Measurements from ENCODE around the gene MFAP3. TPM values are rescaled to one million over a fixed set of nuclear protein-coding genes. Genes with fewer than 3 reads are reported as not detected.

MFAP3 gene
- total and polyA plus RNA-seq, 2 donors (not counting 1 experiment from before 2014, with no cell fraction given), result 4.8 to 27.1 TPM

DNA sequence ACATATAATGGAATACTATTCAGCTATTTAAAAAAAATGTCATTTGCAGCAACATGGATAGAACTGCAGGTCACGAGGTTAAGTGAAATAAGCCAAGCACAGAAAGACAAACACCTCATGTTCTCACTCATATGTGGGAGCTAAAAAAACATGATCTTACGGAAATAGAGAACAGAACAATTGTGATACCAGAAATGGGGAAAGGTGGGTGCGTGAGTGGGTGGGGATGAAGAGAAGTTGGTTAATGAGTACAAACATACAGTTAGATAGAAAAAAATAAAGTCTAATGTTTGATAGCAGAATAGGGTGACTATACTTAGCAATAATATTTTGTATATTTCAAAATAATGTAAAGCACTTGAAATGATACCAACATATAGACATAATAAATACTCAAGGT is 38.8 kb upstream of the MFAP3 start:
- no peaks in the 10 kb centered on the region for H4K20me1 ChIP-seq (ENCODE audit: control insufficient read depth, insufficient read depth, low read length, poor library complexity, severe bottlenecking)
- peaks cover 0 to 20% of the 10 kb centered on the region in 2 experiments for H3K36me3 ChIP-seq (replicated peaks in 1 of 2; ENCODE audit: control extremely low read depth in 1 of 2, control insufficient read depth in 1 of 2, extremely low read depth in 1 of 2, insufficient read depth in 2 of 2, low read length in 1 of 2)
- Mint-ChIP-seq H3K27ac (no peak overlapping the region), H3K4me1 (no peaks in the 10 kb centered on the region), H3K9me3 (ENCODE audit: insufficient read depth) (peaks cover 2% of the 10 kb centered on the region), H3K27me3 (no peaks in the 10 kb centered on the region), H3K4me3 (no peak overlapping the region)
- no peak overlapping the region for H3K4me3 ChIP-seq (ENCODE audit: control extremely low read depth in 1 of 5, extremely low read depth in 1 of 5, insufficient read depth in 1 of 5, low read depth in 2 of 5, low read length in 4 of 5)
- TF ChIP-seq EZH2 (IDR thresholded peaks at IDR 0.05; ENCODE audit: borderline replicate concordance, insufficient read depth, low read depth, low read length, poor library complexity, severe bottlenecking), result no peak
- TF ChIP-seq, protein P1, sequence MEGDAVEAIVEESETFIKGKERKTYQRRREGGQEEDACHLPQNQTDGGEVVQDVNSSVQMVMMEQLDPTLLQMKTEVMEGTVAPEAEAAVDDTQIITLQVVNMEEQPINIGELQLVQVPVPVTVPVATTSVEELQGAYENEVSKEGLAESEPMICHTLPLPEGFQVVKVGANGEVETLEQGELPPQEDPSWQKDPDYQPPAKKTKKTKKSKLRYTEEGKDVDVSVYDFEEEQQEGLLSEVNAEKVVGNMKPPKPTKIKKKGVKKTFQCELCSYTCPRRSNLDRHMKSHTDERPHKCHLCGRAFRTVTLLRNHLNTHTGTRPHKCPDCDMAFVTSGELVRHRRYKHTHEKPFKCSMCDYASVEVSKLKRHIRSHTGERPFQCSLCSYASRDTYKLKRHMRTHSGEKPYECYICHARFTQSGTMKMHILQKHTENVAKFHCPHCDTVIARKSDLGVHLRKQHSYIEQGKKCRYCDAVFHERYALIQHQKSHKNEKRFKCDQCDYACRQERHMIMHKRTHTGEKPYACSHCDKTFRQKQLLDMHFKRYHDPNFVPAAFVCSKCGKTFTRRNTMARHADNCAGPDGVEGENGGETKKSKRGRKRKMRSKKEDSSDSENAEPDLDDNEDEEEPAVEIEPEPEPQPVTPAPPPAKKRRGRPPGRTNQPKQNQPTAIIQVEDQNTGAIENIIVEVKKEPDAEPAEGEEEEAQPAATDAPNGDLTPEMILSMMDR (IDR thresholded peaks at IDR 0.05), result no peak
- H3K9me3 ChIP-seq (ENCODE audit: control extremely low read depth in 1 of 3, control insufficient read depth in 2 of 3, insufficient read depth in 1 of 3, low read length in 2 of 3), result no peaks in the 10 kb centered on the region
- DNase-seq, result no peak
- H3K79me2 ChIP-seq (ENCODE audit: control insufficient read depth, insufficient read depth, low read length), result no peaks in the 10 kb centered on the region
- ChIA-PET CTCF (no interaction called here), POLR2A (no interaction called here)
- H3K27ac ChIP-seq (ENCODE audit: low read length in 2 of 2), result no peak overlapping the region
- no peak overlapping the region for H3K9ac ChIP-seq (ENCODE audit: low read length)
- H3K27me3 ChIP-seq (replicated peaks in 1 of 4; ENCODE audit: control extremely low read depth in 1 of 4, control insufficient read depth in 3 of 4, insufficient read depth in 4 of 4, low read length in 3 of 4), result no peaks in the 10 kb centered on the region
- no peaks in the 10 kb centered on the region for H3K4me1 ChIP-seq (ENCODE audit: control insufficient read depth in 2 of 2, insufficient read depth in 2 of 2, low read length in 2 of 2)
- no CpG with 5 or more reads among the region's 3 CpGs for WGBS (ENCODE audit: insufficient coverage)
- intact Hi-C loops (cut with micrococcal nuclease), result no loop called here
- ATAC-seq (ENCODE audit: low read depth), result no peak
- no peak overlapping the region for H2AFZ ChIP-seq (ENCODE audit: insufficient read depth, low read depth, low read length, poor library complexity, severe bottlenecking)
- no peak overlapping the region for H3K4me2 ChIP-seq (replicated peaks; ENCODE audit: low read depth, low read length, poor library complexity, severe bottlenecking)

DNA sequence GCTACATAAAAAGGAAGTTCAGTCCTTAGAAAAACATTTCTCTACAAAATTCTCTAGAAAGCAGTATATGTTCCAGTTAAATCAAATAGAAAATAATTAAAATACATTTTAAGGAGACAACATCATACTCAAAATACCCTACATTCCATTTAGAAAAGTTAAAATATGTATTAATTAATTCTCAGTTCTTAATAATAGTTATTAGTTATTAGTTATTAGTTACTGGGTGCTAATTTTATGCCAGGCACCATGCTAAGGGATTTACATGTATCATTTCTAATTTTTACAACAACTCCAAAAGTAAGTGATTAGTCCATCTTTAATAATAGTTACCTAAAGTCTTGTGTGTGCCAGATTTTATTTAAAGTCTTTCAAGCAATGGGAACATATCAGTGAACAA is 38.1 kb upstream of the MFAP3 start:
- Mint-ChIP-seq H3K9me3 (ENCODE audit: insufficient read depth) (peaks cover 2% of the 10 kb centered on the region), H3K4me3 (no peak overlapping the region), H3K27me3 (no peaks in the 10 kb centered on the region), H3K4me1 (no peaks in the 10 kb centered on the region), H3K27ac (no peak overlapping the region)
- intact Hi-C loops (cut with micrococcal nuclease), result no loop called here
- DNase-seq (no peak), ATAC-seq (ENCODE audit: low read depth) (no peak)
- Histone ChIP-seq H3K27me3 (replicated peaks in 1 of 4; ENCODE audit: control extremely low read depth in 1 of 4, control insufficient read depth in 3 of 4, insufficient read depth in 4 of 4, low read length in 3 of 4) (no peaks in the 10 kb centered on the region), H2AFZ (ENCODE audit: insufficient read depth, low read depth, low read length, poor library complexity, severe bottlenecking) (no peak overlapping the region), H3K9me3 (ENCODE audit: control extremely low read depth in 1 of 3, control insufficient read depth in 2 of 3, insufficient read depth in 1 of 3, low read length in 2 of 3) (no peaks in the 10 kb centered on the region), H3K4me3 (ENCODE audit: control extremely low read depth in 1 of 5, extremely low read depth in 1 of 5, insufficient read depth in 1 of 5, low read depth in 2 of 5, low read length in 4 of 5) (no peak overlapping the region), H4K20me1 (ENCODE audit: control insufficient read depth, insufficient read depth, low read length, poor library complexity, severe bottlenecking) (no peaks in the 10 kb centered on the region), H3K79me2 (ENCODE audit: control insufficient read depth, insufficient read depth, low read length) (no peaks in the 10 kb centered on the region), H3K4me2 (replicated peaks; ENCODE audit: low read depth, low read length, poor library complexity, severe bottlenecking) (no peak overlapping the region), H3K27ac (ENCODE audit: low read length in 2 of 2) (no peak overlapping the region), H3K4me1 (ENCODE audit: control insufficient read depth in 2 of 2, insufficient read depth in 2 of 2, low read length in 2 of 2) (no peaks in the 10 kb centered on the region), H3K36me3 (replicated peaks in 1 of 2; ENCODE audit: control extremely low read depth in 1 of 2, control insufficient read depth in 1 of 2, extremely low read depth in 1 of 2, insufficient read depth in 2 of 2, low read length in 1 of 2) (peaks cover 0 to 14% of the 10 kb centered on the region in 2 experiments), H3K9ac (ENCODE audit: low read length) (no peak overlapping the region)
- ChIA-PET POLR2A (no interaction called here), CTCF (no interaction called here)
- no peak for TF ChIP-seq EZH2 (IDR thresholded peaks at IDR 0.05; ENCODE audit: borderline replicate concordance, insufficient read depth, low read depth, low read length, poor library complexity, severe bottlenecking)
- TF ChIP-seq, protein P1 (IDR thresholded peaks at IDR 0.05), result no peak
